NCI-H2081 treated with DMSO at 0.1 percent for 48 hours (cell line): ENCODE measurements around the gene EXOC1.
"Not testable (repeated sequence)": the region's sequence is repeated elsewhere in the genome, so short reads cannot be mapped to it uniquely, and the experiment has no call there.

Source experiments
- DNase-seq: peaks from one replicate; lab custom pipeline; 2025; lab: John Stamatoyannopoulos, UW

EXOC1 gene

GRCh38 chr4:55907469-55907868, 54.0 kb downstream of the EXOC1 start:
- no peak for DNase-seq

DNA sequence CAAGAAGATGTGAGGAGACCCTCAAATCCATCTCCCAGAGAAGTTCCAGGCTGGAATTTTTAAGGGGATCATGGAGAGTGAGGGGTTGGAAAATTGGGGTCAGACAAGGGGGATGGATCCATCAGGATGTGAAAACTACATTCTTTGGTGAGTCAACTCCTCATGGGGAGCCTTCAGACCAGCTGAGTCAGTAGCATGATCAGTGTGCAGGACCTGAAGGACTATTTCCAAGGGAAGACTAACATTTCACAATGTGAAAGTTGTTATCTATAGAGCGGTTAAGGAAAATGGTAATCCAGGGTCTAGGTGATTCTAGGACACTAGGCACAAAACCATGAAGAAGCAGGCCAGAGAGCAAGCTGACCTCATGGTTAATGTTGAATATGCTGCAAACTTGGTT, 56.7 kb downstream of the EXOC1 start:
- DNase-seq, result no peak

DNA sequence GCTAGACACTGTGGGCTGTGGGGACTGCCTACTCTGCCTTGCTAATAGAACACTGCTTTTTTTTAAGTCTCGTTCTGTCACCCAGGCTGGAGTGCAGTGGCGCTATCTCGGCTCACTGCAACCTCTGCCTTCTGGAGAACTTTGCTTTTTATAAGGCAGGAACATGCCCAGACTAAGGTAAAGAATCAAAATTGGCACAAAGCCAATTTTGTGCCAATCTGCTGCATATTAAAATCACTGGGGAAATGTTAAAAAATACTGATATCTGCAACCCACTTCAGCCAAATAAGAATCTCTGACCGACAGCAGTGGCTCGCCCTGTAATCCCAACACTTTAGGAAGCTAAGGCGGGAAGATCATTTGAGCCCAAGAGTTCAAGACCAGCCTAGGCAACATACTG, 58.8 kb downstream of the EXOC1 start:
- DNase-seq, result no peak

DNA sequence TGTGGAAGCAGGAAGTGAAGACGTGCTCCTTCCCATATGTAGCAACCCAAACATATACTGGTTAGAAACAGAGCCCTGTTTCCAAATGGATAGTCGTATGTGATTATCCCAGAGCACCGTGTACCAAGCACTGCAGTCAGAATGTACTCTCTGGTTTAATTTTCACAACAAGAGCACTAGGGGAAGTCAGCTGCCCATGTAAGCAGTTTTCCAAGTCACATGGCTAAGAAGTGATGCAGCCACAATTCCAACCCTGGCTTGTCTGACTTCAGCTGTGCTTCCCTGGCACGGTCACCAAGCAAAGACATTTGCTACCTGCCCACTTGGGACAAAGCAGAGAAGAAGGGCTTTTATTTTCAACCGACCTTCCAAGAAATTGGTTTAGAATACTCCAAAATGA, 67.1 kb downstream of the EXOC1 start:
- DNase-seq, result no peak

- DNase-seq, result no peak
These were observed 67.6 kb downstream of the EXOC1 start for GRCh38 chr4:55921093-55921492.

- no peak for DNase-seq
These were observed 71.8 kb downstream of the EXOC1 start for GRCh38 chr4:55925241-55925640.

DNA sequence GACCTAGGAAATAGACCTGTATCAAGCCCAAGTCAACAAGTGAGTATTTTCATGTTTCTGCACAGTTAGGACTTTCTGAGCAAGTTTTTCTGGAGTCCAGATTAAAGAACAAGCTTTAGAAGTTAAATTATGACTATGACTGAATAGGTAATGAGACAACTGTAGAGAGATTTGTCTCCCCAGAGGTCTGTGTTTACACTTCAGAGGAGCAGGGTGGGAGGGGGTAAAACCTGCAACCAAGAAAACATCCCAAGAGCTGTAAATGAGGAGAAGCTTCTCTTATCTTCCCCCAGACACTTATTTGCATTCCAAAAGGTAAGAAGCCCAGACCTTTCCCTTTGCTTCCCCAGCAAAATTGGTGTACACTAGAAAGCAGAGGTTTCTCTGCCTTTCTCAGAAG, 73.2 kb downstream of the EXOC1 start:
- DNase-seq, result no peak

DNA sequence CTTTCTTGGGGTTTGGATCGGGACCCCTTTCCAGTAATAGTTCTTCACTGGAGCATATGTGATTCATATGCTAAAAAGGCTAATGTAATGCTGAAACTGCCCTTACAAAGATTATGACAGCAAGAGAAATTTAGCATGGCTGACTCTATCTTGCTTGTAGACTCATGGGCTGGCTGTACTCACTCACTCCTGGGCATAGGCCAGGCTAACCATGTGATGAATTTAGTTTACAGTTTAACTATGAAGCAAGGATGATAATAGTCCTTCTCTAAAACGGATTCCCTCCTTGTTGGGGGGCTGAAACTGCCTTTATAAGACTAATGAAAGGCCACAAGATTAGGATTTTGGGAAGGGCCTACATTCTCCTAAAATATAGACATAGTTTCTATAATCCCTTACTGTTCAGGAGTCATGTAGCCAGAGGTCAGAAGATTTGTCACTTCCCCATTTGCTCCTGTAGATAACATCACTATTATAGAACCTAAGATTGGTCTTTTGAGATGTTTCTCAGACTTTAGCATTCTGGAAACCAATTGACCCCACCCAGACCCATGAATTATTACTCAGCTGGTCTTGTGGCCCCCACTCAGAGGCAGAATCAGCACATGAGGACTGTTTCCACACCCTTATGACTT, 74.5 kb downstream of the EXOC1 start:
- no peak for DNase-seq

GRCh38 chr4:55928846-55929245, 75.4 kb downstream of the EXOC1 start:
- DNase-seq, result no peak

- DNase-seq, result no peak
These were observed 77.6 kb downstream of the EXOC1 start for GRCh38 chr4:55931043-55931442.

DNA sequence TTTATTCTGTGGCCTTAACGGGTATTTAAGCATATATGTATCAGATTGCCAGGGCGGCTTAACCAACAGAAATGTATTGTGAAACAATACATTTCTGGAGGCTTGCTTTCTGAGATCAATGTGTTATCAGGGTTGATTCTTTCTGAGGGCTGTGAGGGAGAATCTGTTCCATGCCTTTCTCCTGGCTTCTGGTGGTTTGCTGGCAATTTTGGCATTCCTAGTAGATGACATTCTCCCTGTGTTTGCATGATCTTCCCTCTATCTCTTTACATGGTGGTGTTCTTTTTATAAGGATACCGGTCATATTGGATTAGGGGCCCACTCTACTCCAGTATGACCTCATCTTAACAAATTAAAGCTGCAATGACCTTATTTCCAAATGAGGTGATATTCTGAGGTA, 78.4 kb downstream of the EXOC1 start:
- no peak for DNase-seq

DNA sequence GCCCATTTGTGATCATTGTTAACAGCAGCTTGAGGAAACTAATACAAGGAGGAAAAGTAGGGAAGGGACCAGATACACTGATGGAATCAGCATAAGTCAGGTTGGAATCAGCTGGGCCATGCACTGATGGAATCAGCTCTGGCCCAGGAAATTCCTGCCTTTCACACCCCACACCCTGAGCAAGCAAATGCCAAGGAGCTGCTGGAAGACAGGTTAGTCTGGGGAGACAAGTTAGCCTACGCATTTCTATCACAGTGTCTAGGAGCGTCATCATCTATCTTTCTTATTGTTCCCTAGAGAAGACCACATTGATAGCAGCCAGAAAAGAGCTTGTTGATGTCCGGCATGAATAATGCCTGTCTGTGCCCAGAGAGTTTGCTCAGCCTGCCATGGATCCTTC, 79.1 kb downstream of the EXOC1 start:
- no peak for DNase-seq

- DNase-seq, result no peak
These were observed 80.2 kb downstream of the EXOC1 start for GRCh38 chr4:55933611-55934010.

- DNase-seq, result not testable (repeated sequence)
These were observed 82.5 kb downstream of the EXOC1 start for GRCh38 chr4:55935907-55936306.

GRCh38 chr4:55938481-55938880, 85.0 kb downstream of the EXOC1 start:
- no peak for DNase-seq

DNA sequence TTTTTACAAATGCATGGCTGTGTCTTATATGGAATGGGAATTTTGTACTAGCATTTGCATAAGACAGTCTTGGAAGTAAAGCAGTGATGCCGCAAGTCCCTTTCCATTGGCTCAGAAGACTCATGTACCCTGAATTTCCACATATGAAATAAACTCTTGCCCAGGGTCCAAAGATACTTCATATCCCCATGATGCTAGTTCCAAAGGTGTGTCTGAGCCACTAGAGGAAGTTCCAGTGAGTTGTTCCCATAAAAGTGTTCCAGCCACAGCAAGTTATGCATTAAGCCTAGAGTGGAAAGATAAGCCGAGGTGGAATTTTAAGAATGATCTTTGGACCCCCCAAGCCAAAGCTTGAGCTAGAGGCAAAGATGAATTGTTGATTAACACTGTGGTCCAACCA, 86.0 kb downstream of the EXOC1 start:
- DNase-seq, result no peak

GRCh38 chr4:55941881-55942396, 88.5 kb downstream of the EXOC1 start:
- DNase-seq, result no peak

DNA sequence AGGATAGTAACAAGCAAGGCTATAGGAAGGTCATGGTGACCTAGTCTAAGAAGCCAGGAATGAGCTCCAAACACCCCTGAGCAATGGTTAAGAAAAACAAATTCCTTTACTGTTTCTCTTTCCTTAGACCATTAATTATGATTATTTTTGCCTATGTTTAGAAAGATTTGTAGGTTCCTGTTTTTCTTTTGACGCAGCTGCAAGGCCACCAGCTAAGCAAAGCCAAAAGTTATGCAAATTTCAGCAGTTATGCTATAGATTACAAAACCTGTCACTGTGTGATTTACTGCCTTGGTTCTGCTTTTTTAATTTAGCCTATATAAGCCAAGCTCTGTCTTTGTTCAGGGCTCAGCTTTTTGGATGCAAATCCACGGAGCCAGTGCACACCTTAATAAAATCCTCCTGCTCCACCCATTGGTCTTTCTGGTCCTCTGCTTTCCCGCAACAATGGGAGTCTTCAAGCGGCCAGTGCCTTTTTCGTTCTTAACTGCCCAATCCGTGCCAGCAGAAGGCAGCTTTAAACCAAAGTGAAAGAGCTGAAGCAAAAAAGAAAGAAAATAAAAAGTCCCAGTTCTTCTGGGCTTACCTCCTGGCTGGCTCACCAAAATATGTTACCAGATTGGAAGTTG, 93.9 kb downstream of the EXOC1 start:
- DNase-seq, result no peak

- DNase-seq, result no peak
These were observed 94.7 kb downstream of the EXOC1 start for GRCh38 chr4:55947912-55948725.

DNA sequence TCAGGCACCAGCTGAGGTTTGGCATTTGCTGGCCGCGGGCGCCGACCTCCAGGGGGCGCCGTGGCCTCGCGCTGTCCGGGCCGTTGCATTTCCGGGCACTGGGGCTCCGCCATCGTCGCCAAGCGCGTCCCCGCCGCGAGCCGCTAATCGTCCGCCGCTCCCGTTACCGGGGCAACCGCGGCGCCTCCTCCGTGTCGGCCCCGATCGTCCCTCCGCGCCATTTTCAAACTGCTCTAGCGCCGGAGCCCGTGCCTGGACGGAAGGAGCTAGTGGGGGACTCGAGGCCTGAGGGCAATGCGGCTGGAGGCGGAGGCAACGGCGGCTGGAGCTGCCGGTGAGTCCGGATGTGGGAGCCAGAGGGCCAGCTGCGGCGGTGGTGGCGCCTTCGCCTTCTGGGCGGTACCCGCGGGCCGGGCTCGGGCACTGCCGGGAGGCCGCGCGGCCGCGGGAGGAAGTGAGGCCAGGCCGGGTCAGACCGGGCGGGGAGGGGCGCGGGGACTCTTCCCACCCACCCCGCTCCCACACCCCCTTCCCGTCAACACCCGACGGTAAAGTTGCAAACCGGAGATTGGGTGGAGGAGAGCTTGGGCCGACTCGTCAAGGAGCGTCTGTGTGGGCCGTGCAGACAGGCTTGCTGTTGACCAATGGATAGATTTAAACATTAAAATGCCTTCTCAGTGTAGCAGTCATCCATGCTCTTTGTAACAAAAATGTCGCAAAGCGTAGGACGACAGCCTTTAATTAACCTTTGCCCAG, 95.5 kb downstream of the EXOC1 start, which contains the start of gene CEP135:
Gene CEP135, plus strand, starts transcription at position 220 of the 756 bp plus-strand sequence. CDS start 3,186 bp downstream, outside the sequence.
- DNase-seq, result peak; percentile 64

DNA sequence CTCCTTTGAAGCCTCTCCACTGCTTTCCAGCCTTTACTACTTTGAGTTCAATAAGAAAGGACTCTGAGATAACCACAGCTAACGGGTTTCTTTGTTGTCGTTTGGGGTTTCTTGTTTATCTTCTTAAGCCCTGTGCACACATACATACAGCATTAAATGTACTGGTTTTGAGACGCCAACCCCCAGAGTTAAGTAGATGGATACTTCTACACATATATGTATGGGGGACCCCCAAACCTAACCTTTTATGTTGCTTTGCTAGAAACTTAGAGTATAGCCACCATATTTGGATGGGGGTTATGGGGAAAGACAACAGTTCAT, 96.0 kb downstream of the EXOC1 start:
- no peak for DNase-seq

GRCh38 chr4:55951191-55951922, 97.9 kb downstream of the EXOC1 start:
- no peak for DNase-seq
